Keratinocyte (primary cell): ENCODE measurements around the gene OR10Z1. TPM values are rescaled to one million over a fixed set of nuclear protein-coding genes. Genes with fewer than 3 reads are reported as not detected.

ENCODE experiments used
- DNase-seq: peaks from one replicate; pipeline ENCODE4 v3.0.0-alpha.2; 2011; ENCODE audit warnings: low read depth, missing footprints, low spot score
- FAIRE-seq: peaks from 2 replicates; lab custom pipeline; 2011; peaks lifted over from hg19 to GRCh38; lab: Jason Lieb, UNC
- H2AFZ ChIP-seq: 2 replicates; pipeline ENCODE4 v1.6.0; 2012; ENCODE audit warnings: low read length, control low read depth, inconsistent platforms; ENCODE audit not compliant: control insufficient read depth
- H3K27ac ChIP-seq: 2 replicates; pipeline ENCODE4 v1.5.1; 2011; ENCODE audit warnings: low read length; ENCODE audit not compliant: control insufficient read depth, insufficient read depth
- H3K27me3 ChIP-seq: 3 replicates; pipeline ENCODE4 v1.6.0; 2011; ENCODE audit warnings: low read length; ENCODE audit not compliant: control insufficient read depth, insufficient read depth; ENCODE audit errors: extremely low read depth
- H3K36me3 ChIP-seq, 2 experiments: 2 replicates in 1 of 2; 3 replicates in 1 of 2; pipeline ENCODE4 v1.5.1; 2011; ENCODE audit warnings: low read length in 2 of 2, mild to moderate bottlenecking in 1 of 2; ENCODE audit not compliant: control insufficient read depth in 2 of 2, insufficient read depth in 2 of 2; ENCODE audit errors: extremely low read depth in 1 of 2
- H3K4me1 ChIP-seq: 3 replicates; pipeline ENCODE4 v1.5.1; 2011; ENCODE audit warnings: low read length; ENCODE audit not compliant: control insufficient read depth, insufficient read depth; ENCODE audit errors: extremely low read depth
- H3K4me2 ChIP-seq: 3 replicates; pipeline ENCODE4 v1.6.0; 2011; ENCODE audit warnings: low read depth, low read length; ENCODE audit not compliant: control insufficient read depth, insufficient read depth; ENCODE audit errors: extremely low read depth
- H3K4me3 ChIP-seq, 3 experiments: fragments of 200-600 bp in 1 of 3; sonication (generic) in 1 of 3; 2 replicates in 2 of 3; 3 replicates in 1 of 3; pipeline ENCODE4 v1.5.1; 2011 to 2016; ENCODE audit warnings: low read length in 3 of 3, mild to moderate bottlenecking in 3 of 3, control low read depth in 2 of 3, inconsistent platforms in 1 of 3, low read depth in 1 of 3, mixed read lengths in 1 of 3, mixed run types in 1 of 3, moderate library complexity in 1 of 3; ENCODE audit not compliant: control insufficient read depth in 2 of 3, insufficient read depth in 2 of 3; ENCODE audit errors: extremely low read depth in 1 of 3
- H3K79me2 ChIP-seq: 2 replicates; pipeline ENCODE4 v1.6.0; 2012; ENCODE audit warnings: low read length; ENCODE audit not compliant: control insufficient read depth, insufficient read depth
- H3K9ac ChIP-seq: 3 replicates; pipeline ENCODE4 v1.6.0; 2011; ENCODE audit warnings: low read length; ENCODE audit not compliant: control insufficient read depth, insufficient read depth; ENCODE audit errors: extremely low read depth
- H3K9me1 ChIP-seq: 3 replicates; pipeline ENCODE4 v1.6.0; 2011; ENCODE audit warnings: low read length; ENCODE audit not compliant: control insufficient read depth, insufficient read depth; ENCODE audit errors: extremely low read depth
- H3K9me3 ChIP-seq: 2 replicates; pipeline ENCODE4 v1.5.1; 2012; ENCODE audit warnings: low read depth, low read length; ENCODE audit not compliant: control insufficient read depth
- H4K20me1 ChIP-seq: 3 replicates; pipeline ENCODE4 v1.6.0; 2011; ENCODE audit warnings: low read length; ENCODE audit not compliant: control insufficient read depth, insufficient read depth; ENCODE audit errors: extremely low read depth
- EZH2 ChIP-seq: IDR thresholded peaks from one replicate; pipeline ENCODE4 v1.6.1; 2012; ENCODE audit warnings: inconsistent platforms, mild to moderate bottlenecking, low read length, moderate library complexity
- dilution Hi-C: fragments of 300-500 bp; cut with MboI; formaldehyde crosslinking; loops from one replicate; pipeline ENCODE4 v1.7.0; 2020; ENCODE audit warnings: low sequenced_read_pairs; ENCODE audit not compliant: extremely low pct_ligation_motif_present
- polyA plus RNA-seq, 5 experiments: library from polyadenylated mRNA; depleted of rRNA in 3 of 5; stranded (reverse) in 3 of 5; stranded (forward) in 1 of 5; unstranded in 1 of 5; fragments of >200 nt; gene quantifications; 1 replicate in 1 of 5; 2 replicates in 3 of 5; 3 replicates in 1 of 5; pipeline versions ENCODE4 v1.2.1 to v1.2.3, GENCODE V29; 2011 to 2012; ENCODE audit warnings: missing spikeins in 2 of 5, low read depth in 1 of 5, low replicate concordance in 1 of 5
- TF ChIP-seq, protein P1 (sequence below), 3 experiments: IDR thresholded peaks in 1 of 3; conservative IDR thresholded peaks in 1 of 3; optimal IDR thresholded peaks in 1 of 3; 2 replicates in 2 of 3; 3 replicates in 1 of 3; pipeline versions ENCODE3 to v1.5.1; 2011; ENCODE audit warnings: low read length in 3 of 3, mild to moderate bottlenecking in 3 of 3, moderate library complexity in 2 of 3, control low read depth in 1 of 3, inconsistent platforms in 1 of 3; ENCODE audit not compliant: insufficient read depth in 2 of 3; ENCODE audit errors: extremely low read depth in 1 of 3

OR10Z1 gene
- polyA plus RNA-seq, 1 donor (not counting 4 experiments of a cell fraction or from before 2014, with no cell fraction given): not detected

DNA sequence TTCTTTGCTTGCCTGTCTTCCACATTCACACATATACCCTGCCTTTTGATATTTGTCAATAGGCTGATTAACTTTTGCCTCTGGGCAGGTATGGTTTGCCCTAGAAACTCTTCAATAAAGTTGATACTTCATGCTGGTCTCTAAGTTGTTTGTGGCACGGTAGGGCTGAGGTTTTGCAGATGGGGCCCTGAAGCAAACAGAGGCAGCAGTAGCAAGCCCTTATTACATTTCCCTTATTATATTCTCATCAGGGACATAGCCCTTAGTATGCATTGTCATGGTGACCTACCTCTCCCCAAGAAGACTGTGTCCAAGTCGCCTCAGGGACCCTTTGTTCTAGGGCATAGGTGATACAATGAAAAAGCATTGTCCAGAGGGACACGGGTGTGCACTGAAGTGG, 34.6 kb upstream of the OR10Z1 start, which contains the start of gene OR6P1:
OR6P1 (minus strand) TSS at position 101 of the 400 bp plus-strand sequence. CDS start 6,976 bp downstream, outside the sequence.
- H3K4me3 ChIP-seq: no peak within 1 kb of the TSS
- no peaks in the 10 kb centered on the region for H3K36me3 ChIP-seq
- no peak within 1 kb of the TSS for H2AFZ ChIP-seq
- no peak for DNase-seq
- dilution Hi-C loops: no loop called here
- no peaks in the 10 kb centered on the region for H3K9me3 ChIP-seq
- no peak within 1 kb of the TSS for H3K4me2 ChIP-seq
- no peaks in the 10 kb centered on the region for H4K20me1 ChIP-seq
- no peak for FAIRE-seq
- no peak within 1 kb of the TSS for H3K27ac ChIP-seq
- H3K4me1 ChIP-seq: no peaks in the 10 kb centered on the region
- H3K9me1 ChIP-seq: no peaks in the 10 kb centered on the region
- H3K9ac ChIP-seq: no peak within 1 kb of the TSS
- H3K79me2 ChIP-seq: no peaks in the 10 kb centered on the region
- no peaks in the 10 kb centered on the region for H3K27me3 ChIP-seq
- no peak for TF ChIP-seq EZH2

DNA sequence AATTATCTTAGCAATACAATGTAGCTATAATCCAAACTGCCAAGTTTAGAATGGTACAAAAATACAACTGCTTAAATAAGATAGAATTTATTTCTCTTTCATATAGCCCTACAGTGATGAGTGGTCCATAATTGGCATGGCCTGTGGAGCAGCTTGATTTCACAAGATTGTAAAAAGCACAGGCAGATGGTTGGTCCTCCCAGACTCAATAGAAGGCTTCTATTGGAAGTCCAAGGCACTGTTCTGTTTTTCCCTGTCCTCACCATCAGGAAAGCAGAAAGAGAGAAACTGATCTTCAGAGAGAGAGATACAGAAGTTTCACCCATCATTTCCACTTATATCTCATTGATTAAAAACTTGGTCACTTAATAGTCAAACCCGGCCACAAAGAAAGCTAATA, 32.8 kb upstream of the OR10Z1 start:
- DNase-seq (no peak), FAIRE-seq (no peak)
- Histone ChIP-seq H3K4me2 (no peak overlapping the region), H3K36me3 (no peaks in the 10 kb centered on the region), H2AFZ (no peak overlapping the region), H3K4me1 (no peaks in the 10 kb centered on the region), H4K20me1 (no peaks in the 10 kb centered on the region), H3K4me3 (no peak overlapping the region), H3K27ac (no peak overlapping the region), H3K79me2 (no peaks in the 10 kb centered on the region), H3K9me1 (no peaks in the 10 kb centered on the region), H3K27me3 (no peaks in the 10 kb centered on the region), H3K9ac (no peak overlapping the region), H3K9me3 (no peaks in the 10 kb centered on the region)
- TF ChIP-seq EZH2: no peak
- TF ChIP-seq, protein P1, sequence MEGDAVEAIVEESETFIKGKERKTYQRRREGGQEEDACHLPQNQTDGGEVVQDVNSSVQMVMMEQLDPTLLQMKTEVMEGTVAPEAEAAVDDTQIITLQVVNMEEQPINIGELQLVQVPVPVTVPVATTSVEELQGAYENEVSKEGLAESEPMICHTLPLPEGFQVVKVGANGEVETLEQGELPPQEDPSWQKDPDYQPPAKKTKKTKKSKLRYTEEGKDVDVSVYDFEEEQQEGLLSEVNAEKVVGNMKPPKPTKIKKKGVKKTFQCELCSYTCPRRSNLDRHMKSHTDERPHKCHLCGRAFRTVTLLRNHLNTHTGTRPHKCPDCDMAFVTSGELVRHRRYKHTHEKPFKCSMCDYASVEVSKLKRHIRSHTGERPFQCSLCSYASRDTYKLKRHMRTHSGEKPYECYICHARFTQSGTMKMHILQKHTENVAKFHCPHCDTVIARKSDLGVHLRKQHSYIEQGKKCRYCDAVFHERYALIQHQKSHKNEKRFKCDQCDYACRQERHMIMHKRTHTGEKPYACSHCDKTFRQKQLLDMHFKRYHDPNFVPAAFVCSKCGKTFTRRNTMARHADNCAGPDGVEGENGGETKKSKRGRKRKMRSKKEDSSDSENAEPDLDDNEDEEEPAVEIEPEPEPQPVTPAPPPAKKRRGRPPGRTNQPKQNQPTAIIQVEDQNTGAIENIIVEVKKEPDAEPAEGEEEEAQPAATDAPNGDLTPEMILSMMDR (optimal IDR thresholded peaks at IDR 0.05 in 1 of 3, IDR thresholded peaks at IDR 0.05 in 1 of 3, conservative IDR thresholded peaks at IDR 0.05 in 1 of 3; ENCODE audit: extremely low read depth in 1 of 3, insufficient read depth in 2 of 3, low read length in 3 of 3): no peak
- dilution Hi-C loops: no loop called here

DNA sequence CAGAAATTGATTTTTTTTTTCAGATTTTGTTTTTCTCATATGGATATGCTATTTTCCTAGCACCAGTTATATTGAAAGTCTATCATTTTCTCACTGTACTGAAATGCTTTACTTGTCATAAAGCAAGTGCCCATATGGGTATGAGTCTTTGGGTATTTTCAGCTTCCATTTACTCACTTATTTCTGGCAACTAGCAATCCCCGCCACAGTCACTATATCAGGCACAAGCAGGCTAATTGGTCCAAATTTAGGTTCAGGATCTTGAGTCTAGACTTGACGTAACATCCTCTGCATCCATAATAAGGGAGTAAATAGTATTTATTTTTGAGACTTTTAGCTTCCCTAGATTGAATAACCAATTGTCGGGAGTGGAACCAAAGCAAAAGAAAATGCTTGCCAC, 27.5 kb upstream of the OR10Z1 start:
- Histone ChIP-seq H3K36me3 (no peaks in the 10 kb centered on the region), H3K4me2 (no peak overlapping the region), H2AFZ (no peak overlapping the region), H3K27ac (no peak overlapping the region), H3K4me1 (no peaks in the 10 kb centered on the region), H4K20me1 (no peaks in the 10 kb centered on the region), H3K79me2 (no peaks in the 10 kb centered on the region), H3K9me1 (no peaks in the 10 kb centered on the region), H3K27me3 (no peaks in the 10 kb centered on the region), H3K9me3 (no peaks in the 10 kb centered on the region), H3K9ac (no peak overlapping the region), H3K4me3 (no peak overlapping the region)
- DNase-seq (no peak), FAIRE-seq (no peak)
- TF ChIP-seq, protein P1 (optimal IDR thresholded peaks at IDR 0.05 in 1 of 3, IDR thresholded peaks at IDR 0.05 in 1 of 3, conservative IDR thresholded peaks at IDR 0.05 in 1 of 3; ENCODE audit: extremely low read depth in 1 of 3, insufficient read depth in 2 of 3, low read length in 3 of 3): no peak
- TF ChIP-seq EZH2: no peak
- dilution Hi-C loops: no loop called here
